HK-2 (cell line): ENCODE data around the gene RAB35.
"Not testable (repeated sequence)": the region's sequence is repeated elsewhere in the genome, so short reads cannot be mapped to it uniquely, and the experiment has no call there.

Experiments
- DNase-seq: peaks from one replicate; pipeline ENCODE4 v3.0.0-alpha.2; 2018; ENCODE audit not compliant: unreplicated experiment

RAB35 gene

GRCh38 chr12:120060717-120061116 lies 55.8 kb downstream of the RAB35 start:
- DNase-seq = no peak

- no peak for DNase-seq
These were observed 56.4 kb downstream of the RAB35 start for GRCh38 chr12:120060196-120060595.

GRCh38 chr12:120056739-120057138 lies 59.8 kb downstream of the RAB35 start:
- DNase-seq = no peak

GRCh38 chr12:120055231-120056000 lies 61.1 kb downstream of the RAB35 start:
- no peak for DNase-seq

- DNase-seq = no peak
These were observed 62.3 kb downstream of the RAB35 start for GRCh38 chr12:120054293-120054692.

- DNase-seq = no peak
These were observed 65.0 kb downstream of the RAB35 start for GRCh38 chr12:120051535-120051934.

- DNase-seq = no peak
These were observed 67.1 kb downstream of the RAB35 start for GRCh38 chr12:120049426-120049825.

GRCh38 chr12:120048263-120048662 lies 68.3 kb downstream of the RAB35 start:
- no peak for DNase-seq

GRCh38 chr12:120047072-120047471 lies 69.5 kb downstream of the RAB35 start:
- DNase-seq = no peak

GRCh38 chr12:120045367-120045766 lies 71.2 kb downstream of the RAB35 start:
- not testable (repeated sequence) for DNase-seq
